ENCODE results near the gene AMTN.

AMTN gene

DNA sequence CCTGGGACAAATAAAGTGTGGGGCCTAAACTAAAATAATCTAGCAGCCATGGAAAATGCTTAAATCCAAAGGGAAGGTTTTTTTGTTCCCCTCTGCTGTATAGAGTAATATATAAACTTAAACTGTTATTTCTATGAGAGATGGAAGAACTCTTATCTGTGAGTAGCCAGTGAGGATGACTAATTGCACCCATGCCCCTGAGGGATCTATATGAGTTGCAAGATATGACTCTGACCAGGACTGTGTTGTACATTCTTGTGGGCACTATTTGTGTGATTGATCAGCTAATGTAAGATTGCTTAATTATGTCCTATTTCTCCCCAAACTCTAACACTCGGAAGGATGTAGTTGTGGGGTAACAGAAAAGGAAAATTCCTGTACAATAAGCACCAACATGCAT, 38.5 kb downstream of the AMTN start:
- Histone ChIP-seq H3K4me1 (ENCODE audit: control insufficient read depth in 1 of 2, insufficient read depth in 2 of 2, low read length in 2 of 2) (no peaks in the 10 kb centered on the region), H3K27me3 (ENCODE audit: insufficient read depth, low read length) (no peaks in the 10 kb centered on the region), H3K36me3 (ENCODE audit: control insufficient read depth in 1 of 2, insufficient read depth in 2 of 2, low read length in 2 of 2) (no peaks in the 10 kb centered on the region), H4K91ac (ENCODE audit: low read depth, low read length) (no peak overlapping the region), H3K23ac (ENCODE audit: low read length) (no peak overlapping the region), H3K18ac (ENCODE audit: low read length) (no peak overlapping the region), H3K4ac (ENCODE audit: low read depth, low read length) (no peak overlapping the region), H3K9me3 (ENCODE audit: insufficient read depth, low read depth, low read length) (no peaks in the 10 kb centered on the region), H4K8ac (ENCODE audit: low read depth, low read length) (no peak overlapping the region), H2AK5ac (ENCODE audit: low read length) (no peak overlapping the region), H4K12ac (ENCODE audit: low read depth, low read length) (no peak overlapping the region), H2BK5ac (ENCODE audit: low read depth, low read length, poor library complexity) (no peak overlapping the region), H3K79me2 (ENCODE audit: control insufficient read depth, insufficient read depth, low read length, poor library complexity) (no peaks in the 10 kb centered on the region), H3K27ac (ENCODE audit: low read depth, low read length) (no peak overlapping the region), H3K4me3 (ENCODE audit: low read depth, low read length) (no peak overlapping the region), H3K79me1 (ENCODE audit: low read length) (no peaks in the 10 kb centered on the region), H2BK120ac (ENCODE audit: insufficient read depth, low read length, poor library complexity) (no peak overlapping the region), H2BK12ac (ENCODE audit: low read length) (no peak overlapping the region), H3K14ac (ENCODE audit: low read length) (no peak overlapping the region), H3K4me2 (ENCODE audit: low read length) (no peak overlapping the region), H2AFZ (ENCODE audit: insufficient read depth, low read length, poor library complexity) (no peak overlapping the region), H3K9ac (ENCODE audit: low read length) (no peak overlapping the region)
- DNase-seq, result peak; percentile 14 to 24
- WGBS (ENCODE audit: extremely low coverage, insufficient coverage, insufficient read length), result no CpG with 5 or more reads among the region's 1 CpG

DNA sequence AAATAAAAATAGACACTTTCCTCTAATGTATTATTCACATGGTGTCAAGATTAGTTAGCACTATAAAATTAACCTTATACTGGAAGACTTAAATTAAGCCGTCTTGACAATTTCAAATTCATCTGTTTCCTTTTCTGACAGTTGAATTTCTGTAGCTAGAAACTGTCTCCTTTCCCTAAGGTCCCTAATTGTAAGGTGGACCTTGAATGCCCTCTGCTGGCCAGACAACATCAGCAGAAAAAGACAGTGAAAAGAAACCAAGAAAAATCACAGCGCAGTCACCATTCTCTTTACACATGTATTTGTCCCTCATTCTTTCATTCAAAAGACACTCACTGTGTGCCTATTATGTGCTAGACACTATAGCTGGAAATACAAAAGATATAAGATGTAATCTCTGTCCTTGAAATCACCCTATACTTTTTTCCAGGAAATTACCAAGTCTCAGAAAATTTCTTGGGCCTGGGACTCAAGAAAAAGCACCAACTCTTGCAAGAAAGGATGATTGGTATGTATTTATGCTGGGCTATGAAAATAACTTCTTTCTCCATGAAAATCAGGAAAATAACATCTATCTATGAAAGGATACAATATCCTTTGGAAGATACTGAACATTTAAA, 41.0 kb downstream of the AMTN start:
- Histone ChIP-seq H2AK5ac (ENCODE audit: low read length) (no peak overlapping the region), H3K23ac (ENCODE audit: low read length) (no peak overlapping the region), H3K9ac (ENCODE audit: low read length) (no peak overlapping the region), H3K18ac (ENCODE audit: low read length) (no peak overlapping the region), H3K9me3 (ENCODE audit: insufficient read depth, low read depth, low read length) (no peaks in the 10 kb centered on the region), H4K8ac (ENCODE audit: low read depth, low read length) (no peak overlapping the region), H3K79me1 (ENCODE audit: low read length) (no peaks in the 10 kb centered on the region), H3K4me1 (ENCODE audit: control insufficient read depth in 1 of 2, insufficient read depth in 2 of 2, low read length in 2 of 2) (peaks cover 0 to 2% of the 10 kb centered on the region in 2 experiments), H2BK5ac (ENCODE audit: low read depth, low read length, poor library complexity) (no peak overlapping the region), H3K27ac (ENCODE audit: low read depth, low read length) (no peak overlapping the region), H2AFZ (ENCODE audit: insufficient read depth, low read length, poor library complexity) (no peak overlapping the region), H3K79me2 (ENCODE audit: control insufficient read depth, insufficient read depth, low read length, poor library complexity) (no peaks in the 10 kb centered on the region), H4K91ac (ENCODE audit: low read depth, low read length) (no peak overlapping the region), H3K27me3 (ENCODE audit: insufficient read depth, low read length) (no peaks in the 10 kb centered on the region), H4K12ac (ENCODE audit: low read depth, low read length) (no peak overlapping the region), H3K14ac (ENCODE audit: low read length) (no peak overlapping the region), H3K36me3 (ENCODE audit: control insufficient read depth in 1 of 2, insufficient read depth in 2 of 2, low read length in 2 of 2) (no peaks in the 10 kb centered on the region), H3K4me3 (ENCODE audit: low read depth, low read length) (no peak overlapping the region), H3K4me2 (ENCODE audit: low read length) (no peak overlapping the region), H2BK120ac (ENCODE audit: insufficient read depth, low read length, poor library complexity) (no peak overlapping the region), H2BK12ac (ENCODE audit: low read length) (no peak overlapping the region), H3K4ac (ENCODE audit: low read depth, low read length) (no peak overlapping the region)
- no CpG with 5 or more reads among the region's 2 CpGs for WGBS (ENCODE audit: extremely low coverage, insufficient coverage, insufficient read length)
- DNase-seq, result peak; percentile 13 to 60

DNA sequence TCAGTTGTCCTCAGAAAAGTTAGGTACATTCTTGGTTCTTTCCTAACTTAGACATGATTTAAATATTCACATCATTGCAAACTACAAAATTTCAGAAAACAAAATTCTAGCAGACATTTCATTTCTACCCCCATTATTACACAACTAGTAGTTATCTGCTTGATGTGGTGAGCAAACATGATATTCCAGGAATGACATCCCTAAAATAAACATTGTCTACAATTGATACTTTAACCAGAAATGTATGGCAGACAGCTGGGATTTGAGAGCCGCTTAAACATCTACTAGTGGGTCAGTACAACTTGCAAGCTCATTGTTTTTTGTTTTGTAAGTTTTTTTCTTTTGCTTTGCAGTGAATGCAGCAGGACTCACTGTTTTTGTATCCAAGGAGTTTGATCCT, 41.6 kb downstream of the AMTN start:
- WGBS (ENCODE audit: extremely low coverage, insufficient coverage, insufficient read length), result no CpG with 5 or more reads among the region's 1 CpG
- H3K79me2 ChIP-seq (ENCODE audit: control insufficient read depth, insufficient read depth, low read length, poor library complexity), result no peaks in the 10 kb centered on the region

DNA sequence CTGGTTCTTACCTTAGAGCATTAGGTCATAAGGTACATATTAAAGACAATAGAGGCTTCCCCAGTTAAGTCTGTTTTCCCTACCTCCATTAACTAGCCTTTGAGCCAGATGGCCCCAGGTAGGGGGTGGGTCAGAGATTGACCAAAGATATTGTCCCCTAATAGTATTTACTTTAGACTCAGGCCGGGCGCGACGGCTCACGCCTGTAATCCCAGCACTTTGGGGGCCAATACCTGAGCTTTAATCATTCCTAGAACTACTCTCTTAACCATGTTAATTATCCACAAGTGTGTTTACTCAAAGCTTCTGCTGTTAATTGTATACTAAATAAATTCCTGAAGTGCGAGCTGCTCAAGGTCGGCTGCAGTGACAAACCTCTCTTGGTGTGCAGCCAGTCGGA, 45.7 kb downstream of the AMTN start:
- H3K4me3 ChIP-seq (ENCODE audit: low read depth, low read length), result no peak overlapping the region
- H4K91ac ChIP-seq (ENCODE audit: low read depth, low read length), result no peak overlapping the region
- H3K79me2 ChIP-seq (ENCODE audit: control insufficient read depth, insufficient read depth, low read length, poor library complexity), result no peaks in the 10 kb centered on the region
- no peak overlapping the region for H3K4me2 ChIP-seq (ENCODE audit: low read length)
- no peaks in the 10 kb centered on the region for H3K79me1 ChIP-seq (ENCODE audit: low read length)
- WGBS (ENCODE audit: extremely low coverage, insufficient coverage, insufficient read length), result no CpG with 5 or more reads among the region's 8 CpGs
- no peak overlapping the region for H3K27ac ChIP-seq (ENCODE audit: low read depth, low read length)
- H3K36me3 ChIP-seq (ENCODE audit: control insufficient read depth in 1 of 2, insufficient read depth in 2 of 2, low read length in 2 of 2), result no peaks in the 10 kb centered on the region
- H2AK5ac ChIP-seq (ENCODE audit: low read length), result no peak overlapping the region
- no peak overlapping the region for H3K18ac ChIP-seq (ENCODE audit: low read length)
- no peak overlapping the region for H3K4ac ChIP-seq (ENCODE audit: low read depth, low read length)
- H3K9me3 ChIP-seq (ENCODE audit: insufficient read depth, low read depth, low read length), result no peaks in the 10 kb centered on the region
- no peak overlapping the region for H2AFZ ChIP-seq (ENCODE audit: insufficient read depth, low read length, poor library complexity)
- H2BK5ac ChIP-seq (ENCODE audit: low read depth, low read length, poor library complexity), result no peak overlapping the region
- no peaks in the 10 kb centered on the region for H3K27me3 ChIP-seq (ENCODE audit: insufficient read depth, low read length)
- H3K4me1 ChIP-seq (ENCODE audit: control insufficient read depth in 1 of 2, insufficient read depth in 2 of 2, low read length in 2 of 2), result peaks cover 0 to 2% of the 10 kb centered on the region in 2 experiments
- H3K23ac ChIP-seq (ENCODE audit: low read length), result no peak overlapping the region
- no peak for DNase-seq
- no peak overlapping the region for H2BK120ac ChIP-seq (ENCODE audit: insufficient read depth, low read length, poor library complexity)
- H3K14ac ChIP-seq (ENCODE audit: low read length), result no peak overlapping the region
- no peak overlapping the region for H3K9ac ChIP-seq (ENCODE audit: low read length)
- no peak overlapping the region for H4K12ac ChIP-seq (ENCODE audit: low read depth, low read length)
- H2BK12ac ChIP-seq (ENCODE audit: low read length), result no peak overlapping the region
- no peak overlapping the region for H4K8ac ChIP-seq (ENCODE audit: low read depth, low read length)

More for the DNA sequence above, 41.6 kb downstream of the AMTN start:
- no peak for DNase-seq
- Histone ChIP-seq H3K4ac (ENCODE audit: low read depth, low read length) (no peak overlapping the region), H3K4me3 (ENCODE audit: low read depth, low read length) (no peak overlapping the region), H2AFZ (ENCODE audit: insufficient read depth, low read length, poor library complexity) (no peak overlapping the region), H3K23ac (ENCODE audit: low read length) (no peak overlapping the region), H3K14ac (ENCODE audit: low read length) (no peak overlapping the region), H2BK5ac (ENCODE audit: low read depth, low read length, poor library complexity) (no peak overlapping the region), H3K36me3 (ENCODE audit: control insufficient read depth in 1 of 2, insufficient read depth in 2 of 2, low read length in 2 of 2) (no peaks in the 10 kb centered on the region), H3K4me1 (ENCODE audit: control insufficient read depth in 1 of 2, insufficient read depth in 2 of 2, low read length in 2 of 2) (peaks cover 0 to 2% of the 10 kb centered on the region in 2 experiments), H3K9me3 (ENCODE audit: insufficient read depth, low read depth, low read length) (no peaks in the 10 kb centered on the region), H2BK120ac (ENCODE audit: insufficient read depth, low read length, poor library complexity) (no peak overlapping the region), H2BK12ac (ENCODE audit: low read length) (no peak overlapping the region), H3K4me2 (ENCODE audit: low read length) (no peak overlapping the region), H4K91ac (ENCODE audit: low read depth, low read length) (no peak overlapping the region), H2AK5ac (ENCODE audit: low read length) (no peak overlapping the region), H3K9ac (ENCODE audit: low read length) (no peak overlapping the region), H4K12ac (ENCODE audit: low read depth, low read length) (no peak overlapping the region), H3K27me3 (ENCODE audit: insufficient read depth, low read length) (no peaks in the 10 kb centered on the region), H3K79me1 (ENCODE audit: low read length) (no peaks in the 10 kb centered on the region), H3K18ac (ENCODE audit: low read length) (no peak overlapping the region), H3K27ac (ENCODE audit: low read depth, low read length) (no peak overlapping the region), H4K8ac (ENCODE audit: low read depth, low read length) (no peak overlapping the region)
